ENCODE results near the gene TPTE. TPM values are rescaled to one million over a fixed set of nuclear protein-coding genes. Genes with fewer than 3 reads are reported as not detected.

TPTE gene
- total RNA-seq, result not detected in 2 replicates

DNA sequence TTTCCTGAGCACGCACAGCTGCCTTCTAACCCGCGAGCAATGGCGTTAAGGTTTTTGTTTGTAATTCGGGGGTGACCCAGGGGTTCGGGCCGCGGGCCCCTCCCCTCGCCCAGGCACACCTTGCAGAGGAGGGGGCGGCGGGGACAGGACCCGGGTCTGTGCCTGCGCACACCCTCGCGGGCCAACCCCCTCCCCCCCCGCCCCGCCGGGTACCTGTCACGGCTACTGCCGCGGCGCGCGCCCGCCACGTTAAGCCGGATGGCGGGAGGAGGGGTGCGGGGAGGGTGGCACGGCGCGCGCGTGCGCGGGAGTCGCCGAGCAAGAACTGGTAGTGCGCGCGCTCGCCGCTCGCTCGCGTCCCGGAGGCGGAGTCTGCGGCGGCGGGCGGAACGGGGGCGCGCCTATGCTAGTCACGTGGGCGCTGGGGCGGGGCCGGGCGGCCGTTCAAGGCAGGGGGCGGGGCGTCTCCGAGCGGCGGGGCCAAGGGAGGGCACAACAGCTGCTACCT, at the start of gene TPTE:
TSS of gene TPTE (plus strand) at position 493 of the 508 bp plus-strand sequence. CDS start 17,141 bp downstream, outside the sequence.

Small RNA genes within 50 kb of the gene (small RNA-seq; reads per million reads assigned to genes)
- not detected for gene CYCSP41

Data from subcutaneous preadipocyte (primary cell).